HL-60 (cell line): Measurements from ENCODE around the gene CRTC1.
"Not testable (repeated sequence)": the region's sequence is repeated elsewhere in the genome, so short reads cannot be mapped to it uniquely, and the experiment has no call there.

Experiments
- DNase-seq, 2 experiments: peaks; one replicate each; pipeline ENCODE4 v3.0.0-alpha.2; 2010 to 2020; ENCODE audit warnings: low read depth in 1 of 2, low spot score in 1 of 2
- H3K27ac ChIP-seq: fragments of 250-450 bp; sonication (Bioruptor Pico); replicated peaks from 2 replicates; pipeline ENCODE4 v1.5.1; 2020; ENCODE audit warnings: mild to moderate bottlenecking, moderate library complexity
- H3K27me3 ChIP-seq: fragments of 250-450 bp; sonication (Bioruptor Pico); 2 replicates; pipeline ENCODE4 v1.5.1; 2021; ENCODE audit warnings: mild to moderate bottlenecking, moderate library complexity; ENCODE audit not compliant: insufficient read depth, poor library complexity, severe bottlenecking
- H3K4me3 ChIP-seq: replicated peaks from 2 replicates; pipeline ENCODE4 v1.5.1; 2011; ENCODE audit warnings: mild to moderate bottlenecking, control low read depth, low read length; ENCODE audit not compliant: insufficient read depth
- GABPA ChIP-seq: IDR thresholded peaks from 2 replicates; pipeline ENCODE4 v1.6.1; 2012; ENCODE audit warnings: low read depth
- POLR2AphosphoS5 ChIP-seq: IDR thresholded peaks from 2 replicates; pipeline ENCODE4 v1.6.1; 2012; ENCODE audit warnings: low read depth
- SPI1 ChIP-seq: IDR thresholded peaks from 2 replicates; pipeline ENCODE4 v1.6.1; 2012; ENCODE audit warnings: low read depth, mild to moderate bottlenecking, borderline replicate concordance
- TF ChIP-seq, protein P1 (sequence below): IDR thresholded peaks from 2 replicates; pipeline ENCODE4 v1.6.1; 2012; ENCODE audit warnings: low read depth; ENCODE audit not compliant: insufficient replicate concordance
- TF ChIP-seq, protein P2 (sequence below): IDR thresholded peaks from one replicate; pipeline ENCODE4 v1.5.1; 2011; ENCODE audit warnings: low read length, control low read depth, inconsistent platforms; ENCODE audit not compliant: insufficient read depth

Gene CRTC1

DNA sequence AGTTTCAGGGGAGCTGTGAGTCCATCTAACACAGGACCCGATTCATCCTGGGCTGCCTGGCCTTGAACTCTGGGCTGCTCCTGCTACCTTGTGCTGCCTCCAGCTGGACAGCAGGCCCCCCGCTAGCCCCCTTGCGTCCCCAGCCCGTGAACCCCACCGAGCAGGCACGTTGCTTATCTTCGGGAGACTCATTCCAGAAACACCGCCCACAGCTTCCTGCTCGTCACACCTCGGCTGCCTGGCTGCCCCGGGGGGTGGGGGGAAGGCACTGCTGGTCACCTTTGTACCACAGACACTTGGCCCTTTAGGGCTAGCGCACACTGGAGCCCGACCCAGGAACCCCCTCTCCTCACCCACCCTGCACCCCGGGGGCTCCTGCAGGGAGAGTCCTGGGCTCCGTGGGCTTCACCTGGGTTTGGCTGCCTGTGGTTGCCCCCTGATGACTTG, 48.1 kb downstream of the CRTC1 start:
- Histone ChIP-seq H3K27me3 (no peaks in the 10 kb centered on the region), H3K27ac (no peak overlapping the region), H3K4me3 (no peak overlapping the region)
- no peak for DNase-seq
- no peak for TF ChIP-seq SPI1
- TF ChIP-seq GABPA: no peak
- TF ChIP-seq, protein P1, sequence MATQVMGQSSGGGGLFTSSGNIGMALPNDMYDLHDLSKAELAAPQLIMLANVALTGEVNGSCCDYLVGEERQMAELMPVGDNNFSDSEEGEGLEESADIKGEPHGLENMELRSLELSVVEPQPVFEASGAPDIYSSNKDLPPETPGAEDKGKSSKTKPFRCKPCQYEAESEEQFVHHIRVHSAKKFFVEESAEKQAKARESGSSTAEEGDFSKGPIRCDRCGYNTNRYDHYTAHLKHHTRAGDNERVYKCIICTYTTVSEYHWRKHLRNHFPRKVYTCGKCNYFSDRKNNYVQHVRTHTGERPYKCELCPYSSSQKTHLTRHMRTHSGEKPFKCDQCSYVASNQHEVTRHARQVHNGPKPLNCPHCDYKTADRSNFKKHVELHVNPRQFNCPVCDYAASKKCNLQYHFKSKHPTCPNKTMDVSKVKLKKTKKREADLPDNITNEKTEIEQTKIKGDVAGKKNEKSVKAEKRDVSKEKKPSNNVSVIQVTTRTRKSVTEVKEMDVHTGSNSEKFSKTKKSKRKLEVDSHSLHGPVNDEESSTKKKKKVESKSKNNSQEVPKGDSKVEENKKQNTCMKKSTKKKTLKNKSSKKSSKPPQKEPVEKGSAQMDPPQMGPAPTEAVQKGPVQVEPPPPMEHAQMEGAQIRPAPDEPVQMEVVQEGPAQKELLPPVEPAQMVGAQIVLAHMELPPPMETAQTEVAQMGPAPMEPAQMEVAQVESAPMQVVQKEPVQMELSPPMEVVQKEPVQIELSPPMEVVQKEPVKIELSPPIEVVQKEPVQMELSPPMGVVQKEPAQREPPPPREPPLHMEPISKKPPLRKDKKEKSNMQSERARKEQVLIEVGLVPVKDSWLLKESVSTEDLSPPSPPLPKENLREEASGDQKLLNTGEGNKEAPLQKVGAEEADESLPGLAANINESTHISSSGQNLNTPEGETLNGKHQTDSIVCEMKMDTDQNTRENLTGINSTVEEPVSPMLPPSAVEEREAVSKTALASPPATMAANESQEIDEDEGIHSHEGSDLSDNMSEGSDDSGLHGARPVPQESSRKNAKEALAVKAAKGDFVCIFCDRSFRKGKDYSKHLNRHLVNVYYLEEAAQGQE: no peak
- TF ChIP-seq POLR2AphosphoS5: no peak
- TF ChIP-seq, protein P2, sequence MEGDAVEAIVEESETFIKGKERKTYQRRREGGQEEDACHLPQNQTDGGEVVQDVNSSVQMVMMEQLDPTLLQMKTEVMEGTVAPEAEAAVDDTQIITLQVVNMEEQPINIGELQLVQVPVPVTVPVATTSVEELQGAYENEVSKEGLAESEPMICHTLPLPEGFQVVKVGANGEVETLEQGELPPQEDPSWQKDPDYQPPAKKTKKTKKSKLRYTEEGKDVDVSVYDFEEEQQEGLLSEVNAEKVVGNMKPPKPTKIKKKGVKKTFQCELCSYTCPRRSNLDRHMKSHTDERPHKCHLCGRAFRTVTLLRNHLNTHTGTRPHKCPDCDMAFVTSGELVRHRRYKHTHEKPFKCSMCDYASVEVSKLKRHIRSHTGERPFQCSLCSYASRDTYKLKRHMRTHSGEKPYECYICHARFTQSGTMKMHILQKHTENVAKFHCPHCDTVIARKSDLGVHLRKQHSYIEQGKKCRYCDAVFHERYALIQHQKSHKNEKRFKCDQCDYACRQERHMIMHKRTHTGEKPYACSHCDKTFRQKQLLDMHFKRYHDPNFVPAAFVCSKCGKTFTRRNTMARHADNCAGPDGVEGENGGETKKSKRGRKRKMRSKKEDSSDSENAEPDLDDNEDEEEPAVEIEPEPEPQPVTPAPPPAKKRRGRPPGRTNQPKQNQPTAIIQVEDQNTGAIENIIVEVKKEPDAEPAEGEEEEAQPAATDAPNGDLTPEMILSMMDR: no peak

DNA sequence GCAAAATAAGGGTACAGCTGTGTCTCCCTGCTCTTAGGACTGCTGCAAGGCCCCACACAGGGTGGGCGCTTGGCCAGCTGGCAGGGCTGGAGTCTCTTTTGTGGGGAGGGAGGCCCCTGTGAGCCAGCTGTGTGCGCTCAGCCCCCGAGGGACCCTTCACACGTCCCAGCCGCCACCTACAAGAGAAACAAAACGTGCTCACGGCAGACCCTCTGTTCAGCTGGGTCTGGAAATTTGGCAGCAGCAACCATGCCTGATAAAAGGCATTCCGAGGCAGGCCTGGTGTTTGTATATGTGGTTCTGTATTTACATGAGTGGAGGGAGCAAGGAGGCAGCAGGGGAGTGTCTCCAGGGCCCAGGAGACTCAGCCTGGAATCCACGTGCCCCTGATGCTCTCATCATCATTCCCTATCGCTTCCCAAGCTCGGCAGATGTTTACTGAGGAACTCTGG, 49.7 kb downstream of the CRTC1 start:
- no peak for DNase-seq
- no peak overlapping the region for H3K27ac ChIP-seq
- TF ChIP-seq POLR2AphosphoS5 (no peak), GABPA (no peak), SPI1 (no peak)
- TF ChIP-seq, protein P2: no peak
- TF ChIP-seq, protein P1: no peak

DNA sequence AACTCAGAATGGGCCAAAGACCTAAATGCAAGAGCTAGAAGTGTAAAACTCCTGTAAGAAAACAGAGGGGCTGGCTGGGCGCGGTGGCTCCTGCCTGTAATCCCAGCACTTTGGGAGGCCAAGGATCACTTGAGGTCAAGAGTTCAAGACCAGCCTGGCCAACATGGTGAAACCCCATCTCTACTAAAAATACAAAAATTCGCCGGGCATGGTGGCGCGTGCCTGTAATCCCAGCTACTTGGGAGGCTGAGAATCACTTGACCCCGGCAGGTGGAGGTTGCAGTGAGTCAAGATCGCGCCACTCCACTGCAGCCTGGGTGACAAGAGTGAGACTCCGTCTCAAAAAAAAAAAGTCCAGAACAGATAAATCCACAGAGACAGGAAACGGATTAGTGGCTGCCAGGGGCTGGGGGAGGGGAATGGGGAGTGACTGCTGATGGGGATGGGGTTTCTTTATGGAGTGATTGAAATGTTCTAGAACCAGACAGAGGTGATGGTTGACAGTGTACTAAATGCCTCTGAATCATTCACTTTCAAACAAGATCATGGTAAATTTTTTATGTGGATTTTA, 50.4 kb downstream of the CRTC1 start:
- H3K4me3 ChIP-seq, H3K27me3 ChIP-seq, DNase-seq, H3K27ac ChIP-seq: not testable (repeated sequence)

More for the DNA sequence above, 49.7 kb downstream of the CRTC1 start:
- H3K27me3 ChIP-seq: no peaks in the 10 kb centered on the region
- no peak overlapping the region for H3K4me3 ChIP-seq

DNA sequence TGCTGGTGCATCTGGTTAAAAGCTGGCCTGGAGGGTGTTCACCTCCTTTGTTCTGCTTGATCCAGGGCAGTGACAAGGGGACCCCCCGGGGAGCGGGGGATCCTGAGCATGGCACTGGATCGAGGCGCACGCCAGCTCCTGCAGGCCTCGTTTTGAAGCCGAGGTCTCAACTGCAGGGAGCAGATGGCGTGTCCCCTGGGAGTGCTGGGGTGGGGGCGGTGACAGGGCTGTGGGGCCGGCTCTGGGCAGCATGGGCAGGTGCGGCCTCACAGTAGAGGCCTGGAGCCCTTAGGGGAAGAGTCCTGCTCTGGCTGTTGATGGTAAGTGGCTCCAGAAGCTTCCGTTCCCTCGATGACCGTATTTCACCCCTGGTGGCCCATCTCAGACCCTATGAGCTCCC, 51.8 kb downstream of the CRTC1 start:
- H3K27ac ChIP-seq: no peak overlapping the region
- TF ChIP-seq GABPA: no peak
- TF ChIP-seq, protein P1: no peak
- DNase-seq: no peak
- H3K27me3 ChIP-seq: no peaks in the 10 kb centered on the region
- H3K4me3 ChIP-seq: no peak overlapping the region
